Measurements from ENCODE around the gene ACTL7B. TPM values are rescaled to one million over a fixed set of nuclear protein-coding genes. Genes with fewer than 3 reads are reported as not detected.
A peak's percentile ranks its signal among the peaks of the same experiment; 100 is the strongest.

Gene ACTL7B
- total and polyA plus RNA-seq, 2 experiments from 2014 or later: not detected

DNA sequence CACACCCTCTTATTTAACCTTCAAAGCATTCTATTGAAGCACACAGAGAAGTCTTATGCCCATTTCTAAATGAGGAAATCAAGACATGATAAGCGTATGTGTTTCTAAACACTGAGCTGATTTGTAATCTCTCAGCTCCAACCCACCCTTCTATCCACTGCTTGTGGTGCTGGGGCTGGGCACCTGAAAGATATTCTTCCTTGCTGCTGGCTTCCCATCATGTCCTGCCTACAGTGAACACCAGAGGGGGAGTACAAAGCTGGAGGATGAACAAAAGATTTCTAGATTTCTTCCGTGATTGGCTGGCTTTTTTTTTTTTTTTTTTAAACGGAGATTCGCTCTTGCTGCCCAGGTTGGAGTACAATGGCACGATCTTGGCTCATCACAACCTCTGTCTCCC is 20.6 kb upstream of the ACTL7B start:
- Histone ChIP-seq H2AFZ (no peak overlapping the region), H3K9ac (no peak overlapping the region), H3K9me3 (ENCODE audit: low read depth) (no peaks in the 10 kb centered on the region), H3K4me3 (no peak overlapping the region), H3K27me3 (replicated peaks; ENCODE audit: insufficient read depth) (no peaks in the 10 kb centered on the region), H3K4me1 (ENCODE audit: insufficient read depth) (no peaks in the 10 kb centered on the region), H3K4me2 (ENCODE audit: unreplicated experiment) (no peak overlapping the region), H3F3A (ENCODE audit: insufficient read depth) (no peaks in the 10 kb centered on the region), H3K9me2 (ENCODE audit: insufficient read depth) (no peaks in the 10 kb centered on the region), H3K36me3 (ENCODE audit: low read depth) (peaks cover 71% of the 10 kb centered on the region), H3K79me2 (ENCODE audit: insufficient read depth) (no peaks in the 10 kb centered on the region), H4K20me1 (ENCODE audit: insufficient read depth) (no peaks in the 10 kb centered on the region), H3K27ac (no peak overlapping the region)
- 95 to 96% methylated on average over 5 of the region's 5 CpGs for WGBS, 2 experiments (ENCODE audit: low coverage in 1 of 2, low lambda C conversion rate in 2 of 2, missing lambda C conversion rate in 2 of 2)
- in situ Hi-C loops (cut with MboI): no loop called here
- no peak for DNase-seq
- TF ChIP-seq EZH2phosphoT487 (IDR thresholded peaks at IDR 0.05; ENCODE audit: insufficient read depth, low read depth) (no peak), EZH2 (IDR thresholded peaks at IDR 0.05; ENCODE audit: insufficient read depth, poor library complexity, severe bottlenecking) (no peak)

DNA sequence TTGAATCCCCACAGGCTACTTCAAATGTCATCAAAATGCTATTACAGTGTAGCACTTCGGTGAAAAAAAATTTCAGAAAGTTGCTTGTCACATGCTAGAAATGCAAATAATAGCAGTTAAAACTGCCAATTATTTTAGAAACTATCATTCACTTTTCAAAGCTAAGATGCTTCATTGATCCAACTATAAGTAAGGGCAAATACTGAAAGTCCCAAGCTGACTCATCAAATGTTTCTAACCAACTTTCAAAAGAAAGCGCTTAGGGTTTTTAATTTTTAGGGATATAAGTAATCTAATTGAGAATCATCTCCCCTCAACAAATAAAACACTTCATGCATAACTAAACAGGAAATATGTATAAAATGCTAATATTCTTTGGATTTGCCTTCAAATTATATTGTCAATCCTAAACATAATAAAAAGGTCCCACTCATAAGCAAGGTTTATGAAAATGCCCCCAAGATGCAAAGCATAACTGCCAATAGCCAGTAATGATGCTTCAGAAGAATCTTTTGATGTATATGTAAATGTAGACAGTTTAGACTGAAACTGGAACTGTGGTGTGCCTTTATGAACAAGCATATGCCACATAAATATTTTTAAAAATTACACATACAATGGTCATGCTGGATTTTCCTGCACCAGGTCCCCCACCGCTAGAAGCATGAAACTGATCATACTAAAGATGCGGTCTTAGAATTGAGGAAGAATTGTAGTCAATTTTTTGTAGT is 18.4 kb upstream of the ACTL7B start:
- Histone ChIP-seq H2AFZ (no peak overlapping the region), H3K4me3 (no peak overlapping the region), H3K4me2 (ENCODE audit: unreplicated experiment) (no peak overlapping the region), H3K9me2 (ENCODE audit: insufficient read depth) (no peaks in the 10 kb centered on the region), H3K27ac (no peak overlapping the region), H3K79me2 (ENCODE audit: insufficient read depth) (no peaks in the 10 kb centered on the region), H3K36me3 (ENCODE audit: low read depth) (peaks cover 56% of the 10 kb centered on the region), H3K27me3 (replicated peaks; ENCODE audit: insufficient read depth) (no peaks in the 10 kb centered on the region), H3K9ac (no peak overlapping the region), H4K20me1 (ENCODE audit: insufficient read depth) (no peaks in the 10 kb centered on the region), H3F3A (ENCODE audit: insufficient read depth) (no peaks in the 10 kb centered on the region), H3K4me1 (ENCODE audit: insufficient read depth) (peaks cover 5% of the 10 kb centered on the region), H3K9me3 (ENCODE audit: low read depth) (no peaks in the 10 kb centered on the region)
- 99% methylated on average over 4 of the region's 4 CpGs for whole genome bisulfite sequencing, 2 experiments (ENCODE audit: low coverage in 1 of 2, low lambda C conversion rate in 2 of 2, missing lambda C conversion rate in 2 of 2)
- no peak for DNase-seq
- TF ChIP-seq EZH2 (IDR thresholded peaks at IDR 0.05; ENCODE audit: insufficient read depth, poor library complexity, severe bottlenecking): no peak
- no peak for TF ChIP-seq EZH2phosphoT487 (IDR thresholded peaks at IDR 0.05; ENCODE audit: insufficient read depth, low read depth)
- in situ Hi-C loops (cut with MboI): no loop called here

DNA sequence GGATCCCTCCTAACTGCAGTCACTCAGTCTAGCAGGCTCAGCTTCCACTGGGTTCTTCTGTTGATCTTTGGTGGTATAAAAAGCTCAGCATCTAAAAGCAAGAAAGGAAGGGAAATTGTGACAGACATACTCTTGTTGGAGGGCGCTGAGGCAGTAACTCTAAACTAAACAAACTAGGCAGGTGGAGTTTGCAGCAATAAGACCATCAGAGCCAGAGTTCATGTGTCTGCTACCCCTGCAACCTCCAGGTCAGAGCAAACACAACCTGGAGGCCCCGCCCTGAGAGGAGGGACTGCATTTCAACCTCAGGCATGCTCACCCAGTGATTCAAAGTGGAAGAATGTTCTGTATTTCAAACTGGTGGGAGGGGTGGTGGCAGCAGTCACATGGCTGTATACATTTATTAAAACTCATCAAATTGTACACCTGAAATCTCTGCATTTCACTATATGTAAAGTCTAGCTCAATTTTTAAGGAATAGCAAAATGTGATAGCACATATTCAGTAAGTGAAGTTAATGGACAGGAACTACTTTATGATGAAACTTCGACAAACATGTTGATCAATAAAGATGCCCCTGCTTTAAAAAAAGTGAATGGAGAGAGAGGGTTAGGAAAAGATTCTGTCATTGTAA is 13.4 kb upstream of the ACTL7B start:
- WGBS, 2 experiments (ENCODE audit: low coverage in 1 of 2, low lambda C conversion rate in 2 of 2, missing lambda C conversion rate in 2 of 2): 66 to 67% methylated on average over 3 of the region's 3 CpGs
- H2AFZ ChIP-seq: no peak overlapping the region
- H3K4me3 ChIP-seq: no peak overlapping the region
- peaks cover 25% of the 10 kb centered on the region; the same call in 1 of the 2 replicates for H3K36me3 ChIP-seq (ENCODE audit: low read depth)
- H3K9me3 ChIP-seq (ENCODE audit: low read depth): no peaks in the 10 kb centered on the region
- no peak overlapping the region for H3K9ac ChIP-seq
- peak; percentile 65 for DNase-seq
- no peak overlapping the region for H3K27ac ChIP-seq
- no peaks in the 10 kb centered on the region for H3F3A ChIP-seq (ENCODE audit: insufficient read depth)
- no peaks in the 10 kb centered on the region for H4K20me1 ChIP-seq (ENCODE audit: insufficient read depth)
- in situ Hi-C loops (cut with MboI): no loop called here
- H3K4me2 ChIP-seq (ENCODE audit: unreplicated experiment): no peak overlapping the region
- no peaks in the 10 kb centered on the region for H3K9me2 ChIP-seq (ENCODE audit: insufficient read depth)
- no peak for TF ChIP-seq EZH2phosphoT487 (IDR thresholded peaks at IDR 0.05; ENCODE audit: insufficient read depth, low read depth)
- no peak for TF ChIP-seq EZH2 (IDR thresholded peaks at IDR 0.05; ENCODE audit: insufficient read depth, poor library complexity, severe bottlenecking)
- H3K4me1 ChIP-seq (ENCODE audit: insufficient read depth): peaks cover 9% of the 10 kb centered on the region
- H3K27me3 ChIP-seq (replicated peaks; ENCODE audit: insufficient read depth): no peaks in the 10 kb centered on the region
- no peaks in the 10 kb centered on the region for H3K79me2 ChIP-seq (ENCODE audit: insufficient read depth)

DNA sequence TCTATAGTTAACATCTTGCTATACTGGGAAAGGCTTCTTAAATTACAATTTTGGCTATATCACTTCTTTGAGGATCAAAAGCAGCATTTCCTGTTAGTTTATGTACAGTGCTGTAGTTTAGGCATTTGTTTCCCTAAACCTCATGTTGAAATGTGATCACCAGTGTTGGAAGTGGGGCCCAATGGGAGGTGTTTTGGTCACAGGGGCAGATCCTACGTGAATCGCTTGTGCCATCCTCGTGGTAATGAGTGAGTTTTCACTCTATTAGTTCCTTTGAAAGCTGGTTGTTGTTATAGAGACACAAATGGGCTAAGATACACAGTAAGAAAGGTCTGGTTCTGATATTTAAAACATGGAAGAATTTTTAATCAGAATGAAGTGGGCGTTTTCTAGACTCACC is 12.0 kb upstream of the ACTL7B start:
- TF ChIP-seq EZH2phosphoT487 (IDR thresholded peaks at IDR 0.05; ENCODE audit: insufficient read depth, low read depth) (no peak), EZH2 (IDR thresholded peaks at IDR 0.05; ENCODE audit: insufficient read depth, poor library complexity, severe bottlenecking) (no peak)
- WGBS, 2 experiments (ENCODE audit: low coverage in 1 of 2, low lambda C conversion rate in 2 of 2, missing lambda C conversion rate in 2 of 2): 84 to 90% methylated on average over 4 of the region's 4 CpGs
- in situ Hi-C loops (cut with MboI): no loop called here
- H3K9me2 ChIP-seq (ENCODE audit: insufficient read depth): no peaks in the 10 kb centered on the region
- no peak for DNase-seq
- peaks cover 12% of the 10 kb centered on the region; the same call in 1 of the 2 replicates for H3K36me3 ChIP-seq (ENCODE audit: low read depth)
- no peaks in the 10 kb centered on the region for H4K20me1 ChIP-seq (ENCODE audit: insufficient read depth)
- H3K27ac ChIP-seq: no peak overlapping the region
- no peaks in the 10 kb centered on the region for H3K79me2 ChIP-seq (ENCODE audit: insufficient read depth)
- no peaks in the 10 kb centered on the region for H3F3A ChIP-seq (ENCODE audit: insufficient read depth)
- H3K4me1 ChIP-seq (ENCODE audit: insufficient read depth): peaks cover 9% of the 10 kb centered on the region
- no peak overlapping the region for H3K4me2 ChIP-seq (ENCODE audit: unreplicated experiment)
- no peak overlapping the region for H3K9ac ChIP-seq
- H3K27me3 ChIP-seq (replicated peaks; ENCODE audit: insufficient read depth): no peaks in the 10 kb centered on the region
- H3K9me3 ChIP-seq (ENCODE audit: low read depth): no peaks in the 10 kb centered on the region
- no peak overlapping the region for H2AFZ ChIP-seq
- H3K4me3 ChIP-seq: no peak overlapping the region

All from GM23248 (cell line).